ENCODE data around the gene NOP10. TPM values are rescaled to one million over a fixed set of nuclear protein-coding genes. Genes with fewer than 3 reads are reported as not detected.

Gene NOP10
- total RNA-seq, 4 donors from 2014 or later = 137 to 194 (median 166) TPM

- ATAC-seq (ENCODE audit: low FRiP score) (no peak), DNase-seq (ENCODE audit: low spot score) (no peak)
- no peak for TF ChIP-seq CTCF (IDR thresholded peaks at IDR 0.05)
These were observed 19.3 kb upstream of the NOP10 start for GRCh38 chr15:34362047-34362773.

- no peak for TF ChIP-seq CTCF (IDR thresholded peaks at IDR 0.05)
- no peak for DNase-seq (ENCODE audit: low spot score)
- no peak for ATAC-seq (ENCODE audit: low FRiP score)
These were observed 18.3 kb upstream of the NOP10 start for GRCh38 chr15:34361278-34361677.

DNA sequence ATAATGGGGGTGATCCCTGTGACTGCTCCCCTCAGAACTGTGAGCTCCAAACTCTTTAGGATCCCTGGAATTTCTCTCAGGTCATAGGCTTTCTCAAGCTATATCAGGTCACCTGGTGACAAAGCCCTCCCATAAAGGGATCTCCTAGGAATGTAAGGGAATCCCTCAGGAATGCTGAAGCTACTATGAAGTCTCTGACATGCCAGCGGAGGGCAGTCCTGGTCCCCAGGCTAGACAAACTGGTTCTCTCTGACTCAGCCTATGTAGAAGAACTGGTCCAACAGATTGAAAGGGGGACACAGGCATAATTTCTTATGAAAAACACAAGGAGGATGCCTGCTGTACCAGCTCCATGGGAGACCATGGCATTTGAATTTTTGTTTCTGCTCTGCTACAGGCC, 17.4 kb upstream of the NOP10 start:
- TF ChIP-seq CTCF (IDR thresholded peaks at IDR 0.05) = no peak
- ATAC-seq (ENCODE audit: low FRiP score) (no peak), DNase-seq (ENCODE audit: low spot score) (no peak)

- ATAC-seq (ENCODE audit: low FRiP score) = no peak
- TF ChIP-seq CTCF (IDR thresholded peaks at IDR 0.05) = no peak
These were observed 16.5 kb upstream of the NOP10 start for GRCh38 chr15:34359416-34359815.

GRCh38 chr15:34358948-34359347, 16.0 kb upstream of the NOP10 start:
- DNase-seq (ENCODE audit: low spot score) = no peak
- no peak for TF ChIP-seq CTCF (IDR thresholded peaks at IDR 0.05)
- ATAC-seq (ENCODE audit: low FRiP score) = no peak

More at GRCh38 chr15:34359416-34359815, 16.5 kb upstream of the NOP10 start:
- no peak for DNase-seq (ENCODE audit: low spot score)

DNA sequence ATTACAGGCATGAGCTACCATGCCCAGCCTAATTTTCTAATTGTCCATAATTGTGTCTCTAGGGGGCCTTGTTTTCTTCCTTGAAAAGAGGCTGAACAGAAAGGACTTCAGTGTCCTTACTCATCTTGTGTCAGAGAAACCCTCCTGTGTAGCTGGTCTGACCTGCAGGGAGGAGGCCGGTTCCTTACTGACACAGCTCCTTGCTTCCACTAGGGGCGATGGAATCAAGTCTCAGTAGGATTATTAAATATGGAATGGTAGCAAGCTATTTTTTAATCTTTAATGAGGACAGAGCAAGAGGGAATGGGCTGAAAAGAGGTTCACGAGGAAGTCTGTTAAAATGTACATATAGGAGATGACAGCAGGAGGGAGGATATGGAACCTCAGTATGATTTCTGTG, 15.4 kb upstream of the NOP10 start:
- no peak for ATAC-seq (ENCODE audit: low FRiP score)
- no peak for DNase-seq (ENCODE audit: low spot score)
- TF ChIP-seq CTCF (IDR thresholded peaks at IDR 0.05) = no peak

DNA sequence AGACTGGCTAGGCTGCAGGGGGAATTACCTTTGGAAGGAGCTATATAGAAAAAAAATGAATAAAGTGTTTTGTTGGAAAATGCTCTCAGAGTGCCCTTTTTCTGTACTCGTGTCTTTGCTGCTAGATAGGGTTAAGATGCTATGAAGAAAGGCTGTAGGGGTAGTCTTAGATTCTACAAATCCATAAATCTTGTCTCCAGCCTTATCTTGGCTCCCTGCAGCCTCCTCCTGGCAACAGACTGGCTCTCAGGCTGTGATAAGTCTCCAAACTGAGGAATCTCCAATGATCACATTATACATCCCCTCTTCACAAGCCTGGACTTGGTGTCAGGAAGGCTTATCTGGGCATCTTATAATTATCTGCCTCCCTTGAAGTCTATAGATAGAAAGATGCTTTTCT, 14.7 kb upstream of the NOP10 start:
- DNase-seq (ENCODE audit: low spot score) = no peak
- no peak for TF ChIP-seq CTCF (IDR thresholded peaks at IDR 0.05)
- no peak for ATAC-seq (ENCODE audit: low FRiP score)
